GM18520 (cell line): ENCODE data around the gene CABCOCO1.

Source experiments
- ATAC-seq: cut with Tn5 transposase; IDR thresholded peaks from one replicate; pipeline ENCODE4 v1.9.1; 2021; ENCODE audit not compliant: unreplicated experiment

CABCOCO1 gene

DNA sequence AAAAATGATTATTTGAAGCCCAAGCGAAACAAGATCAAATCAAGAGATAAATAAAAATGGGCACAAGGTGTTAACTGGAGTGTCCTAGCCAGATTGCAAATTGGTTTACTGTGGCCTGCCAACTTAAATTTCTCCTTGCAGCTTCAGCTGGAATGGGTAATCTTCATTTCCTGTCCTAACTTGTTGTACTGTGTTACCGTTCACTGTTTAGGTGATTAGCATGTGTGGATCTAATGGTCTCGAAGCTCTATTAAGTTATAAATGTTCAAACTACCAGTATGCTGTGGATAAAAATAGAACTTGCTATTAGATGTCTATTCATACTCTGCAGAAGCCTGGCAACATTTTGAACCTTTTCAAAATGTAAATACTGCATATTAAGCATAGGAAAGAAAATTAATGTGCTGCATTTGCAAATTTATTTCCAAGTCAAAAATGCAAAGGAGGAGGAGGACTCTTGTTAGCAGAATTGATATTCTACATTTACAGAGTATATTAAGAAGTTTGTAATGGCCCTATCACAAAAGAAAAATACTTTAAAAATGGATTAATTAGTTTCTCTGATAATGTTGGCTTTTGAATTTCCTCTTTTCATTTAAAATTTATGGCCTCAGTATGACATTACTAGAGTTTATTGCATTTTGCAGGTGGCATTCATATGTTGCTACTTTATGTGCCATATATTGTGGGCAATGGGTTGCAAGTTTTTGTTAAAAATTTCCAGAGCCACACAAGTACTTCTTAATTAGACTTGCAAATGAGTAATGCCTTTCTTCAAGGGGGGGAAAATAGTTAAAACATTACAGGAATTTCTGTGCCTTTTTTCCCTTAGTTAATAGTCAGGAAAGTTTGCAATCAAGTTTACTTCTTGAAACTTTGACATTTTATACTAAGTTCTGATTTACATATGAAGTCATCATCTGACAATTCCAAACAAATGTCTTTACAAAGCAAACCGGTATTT lies 92.1 kb downstream of the CABCOCO1 start:
- ATAC-seq, result no peak

DNA sequence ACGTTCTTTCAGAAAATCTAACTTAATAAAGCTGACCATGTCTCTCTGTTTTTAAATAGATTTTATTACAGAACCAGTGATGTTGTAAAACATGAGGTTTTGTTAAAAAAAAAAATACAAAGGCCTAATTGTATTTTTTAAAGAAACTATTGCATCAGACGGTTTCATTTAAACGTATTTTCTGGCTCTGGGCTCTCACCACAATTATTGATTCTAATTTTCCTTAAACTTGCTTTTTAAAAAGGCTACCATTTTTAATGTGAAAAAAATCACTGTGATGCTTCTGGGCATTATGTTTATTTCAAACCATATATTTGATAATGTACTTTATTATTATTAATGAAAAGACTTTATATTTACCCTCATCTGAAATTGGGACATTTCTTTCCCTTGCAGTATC lies 94.3 kb downstream of the CABCOCO1 start:
- ATAC-seq, result no peak

GRCh38 chr10:61757525-61758397 lies 95.0 kb downstream of the CABCOCO1 start:
- ATAC-seq, result no peak

- ATAC-seq, result no peak
These were observed 95.7 kb downstream of the CABCOCO1 start for GRCh38 chr10:61758433-61758832.

- ATAC-seq, result no peak
These were observed 97.0 kb downstream of the CABCOCO1 start for GRCh38 chr10:61759751-61760150.

GRCh38 chr10:61760943-61761824 lies 98.5 kb downstream of the CABCOCO1 start:
- ATAC-seq, result no peak

DNA sequence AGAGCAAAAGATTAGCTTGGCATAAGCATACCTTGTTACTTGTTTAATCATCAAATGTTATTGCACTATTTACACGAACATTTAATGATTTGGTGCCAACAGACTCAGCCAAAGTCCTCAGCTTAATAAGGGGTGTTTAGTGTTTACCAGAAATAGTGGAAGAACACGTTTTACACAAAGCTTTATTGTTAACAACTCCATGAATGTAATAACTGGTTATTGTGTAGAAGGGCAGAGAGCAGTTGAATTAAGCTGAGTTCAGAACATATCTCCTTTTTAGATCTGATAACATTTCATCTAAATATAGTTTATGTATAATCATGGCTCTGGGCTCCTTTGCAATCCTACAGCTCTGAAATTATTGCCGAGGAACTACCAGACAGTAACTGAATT lies 99.1 kb downstream of the CABCOCO1 start:
- no peak for ATAC-seq

DNA sequence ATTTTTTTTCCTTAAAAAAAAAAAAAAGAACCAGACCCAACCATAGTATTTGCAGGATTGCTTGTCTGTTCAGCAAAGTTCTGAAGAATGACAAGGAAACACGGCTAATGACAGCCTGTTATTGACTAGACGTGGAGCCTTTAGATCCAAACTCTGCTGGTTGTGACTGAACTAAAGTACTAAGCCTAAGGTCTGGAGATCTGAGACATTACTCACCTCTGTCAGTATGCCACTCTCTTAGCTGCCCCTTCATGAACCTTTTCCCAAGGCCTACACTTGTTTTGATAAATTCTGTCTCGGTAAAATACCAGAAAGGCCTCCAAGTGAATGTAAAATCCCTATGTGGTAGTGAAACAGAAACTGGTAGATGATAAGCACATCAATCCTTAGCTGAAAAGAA lies 101.0 kb downstream of the CABCOCO1 start:
- no peak for ATAC-seq

DNA sequence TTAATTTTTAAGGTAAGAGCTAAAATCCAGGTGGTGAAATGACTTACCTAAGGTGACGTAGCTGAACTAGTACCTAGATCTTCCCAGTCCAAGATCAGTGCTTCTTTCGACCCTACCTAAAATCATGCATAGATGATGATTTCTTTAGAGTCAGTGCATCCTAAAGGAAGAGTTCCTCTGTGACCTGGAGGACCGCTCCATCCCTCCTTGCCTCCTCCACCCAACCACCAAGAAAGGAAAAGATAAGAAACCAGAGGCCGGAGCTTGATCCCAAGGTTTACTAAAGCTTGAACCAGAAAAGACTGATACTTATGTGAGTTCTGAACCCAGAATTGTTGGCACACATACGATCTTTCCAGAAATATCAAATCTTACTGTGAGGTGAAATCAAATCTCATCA lies 101.8 kb downstream of the CABCOCO1 start:
- ATAC-seq, result no peak

DNA sequence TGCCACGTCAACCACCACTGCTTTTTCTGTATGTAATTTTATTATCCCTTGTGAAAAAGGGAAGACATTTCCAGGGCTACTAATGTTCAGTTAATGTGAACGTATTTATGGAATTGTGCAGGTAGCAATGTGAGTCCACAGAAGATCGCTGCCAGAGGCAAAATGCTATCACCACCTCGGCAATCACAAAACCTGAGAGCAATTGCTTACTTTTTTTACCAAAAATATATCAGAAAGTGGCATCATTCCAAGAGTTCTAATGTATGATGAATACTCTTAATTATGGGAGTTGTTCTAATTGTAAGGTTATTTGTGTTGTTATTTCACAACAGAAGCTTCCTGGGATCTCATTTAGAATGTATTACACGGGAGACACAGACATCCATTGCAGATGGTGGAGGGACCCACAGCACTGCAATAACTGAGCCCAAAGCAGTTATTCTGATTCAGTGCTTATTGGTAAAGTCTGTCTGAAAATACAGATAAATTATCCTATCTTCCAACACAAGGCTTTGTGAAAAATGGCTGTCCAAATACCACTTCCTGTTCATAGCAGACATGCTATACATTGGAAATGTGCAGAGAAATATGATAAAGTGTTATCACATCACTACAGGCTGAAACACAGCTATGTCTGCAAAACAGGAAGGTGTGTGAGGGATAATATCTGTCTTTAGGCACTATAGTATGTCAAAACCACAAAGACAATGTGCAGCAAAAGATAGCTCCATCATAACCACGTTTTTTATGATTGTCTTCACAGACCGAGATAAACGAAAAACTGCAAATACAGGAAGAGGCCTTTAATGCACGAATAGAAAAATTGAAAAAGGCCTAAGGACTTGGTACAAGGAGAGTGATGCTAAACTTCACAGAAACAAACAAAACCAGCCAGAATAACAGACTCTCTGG lies 102.7 kb downstream of the CABCOCO1 start:
- no peak for ATAC-seq

- no peak for ATAC-seq
These were observed 104.2 kb downstream of the CABCOCO1 start for GRCh38 chr10:61766927-61767326.

DNA sequence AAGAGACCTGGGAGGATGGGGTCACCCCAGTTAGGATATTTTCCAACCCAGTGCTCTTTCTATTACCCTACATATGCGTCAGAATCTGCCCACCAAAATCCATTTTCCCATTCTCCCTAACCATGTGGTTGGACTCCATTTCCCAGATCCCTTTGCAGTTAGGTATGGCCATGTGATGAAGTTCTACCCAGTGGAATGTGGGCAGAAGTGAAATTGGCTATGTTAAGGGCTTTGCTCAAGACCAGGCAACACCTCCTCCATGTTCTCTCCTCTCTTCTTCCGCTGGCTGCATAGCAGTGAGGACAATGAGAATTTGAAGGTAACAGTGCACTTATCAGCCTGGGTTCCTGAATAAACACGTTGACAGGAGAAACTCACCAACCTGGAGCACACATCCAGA lies 111.3 kb downstream of the CABCOCO1 start:
- no peak for ATAC-seq

DNA sequence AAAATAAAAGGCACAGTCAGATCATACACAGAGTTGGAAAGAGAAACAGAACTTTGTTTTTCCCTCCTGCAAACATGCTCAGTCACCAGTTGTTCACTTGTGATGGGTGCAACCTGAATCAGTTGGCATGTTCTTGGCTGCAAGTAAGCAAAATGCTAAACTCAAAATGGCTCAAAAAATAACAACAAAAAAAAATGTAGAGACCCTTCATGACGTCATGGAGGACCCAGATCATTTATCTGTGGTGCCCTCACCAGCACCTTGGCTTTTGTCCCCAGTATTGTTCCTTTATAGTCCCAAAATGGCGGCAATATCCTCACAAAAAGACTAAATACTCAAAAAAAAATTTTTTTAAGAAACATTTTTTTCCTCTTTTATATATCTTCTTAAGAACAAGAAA lies 112.4 kb downstream of the CABCOCO1 start:
- ATAC-seq, result no peak

DNA sequence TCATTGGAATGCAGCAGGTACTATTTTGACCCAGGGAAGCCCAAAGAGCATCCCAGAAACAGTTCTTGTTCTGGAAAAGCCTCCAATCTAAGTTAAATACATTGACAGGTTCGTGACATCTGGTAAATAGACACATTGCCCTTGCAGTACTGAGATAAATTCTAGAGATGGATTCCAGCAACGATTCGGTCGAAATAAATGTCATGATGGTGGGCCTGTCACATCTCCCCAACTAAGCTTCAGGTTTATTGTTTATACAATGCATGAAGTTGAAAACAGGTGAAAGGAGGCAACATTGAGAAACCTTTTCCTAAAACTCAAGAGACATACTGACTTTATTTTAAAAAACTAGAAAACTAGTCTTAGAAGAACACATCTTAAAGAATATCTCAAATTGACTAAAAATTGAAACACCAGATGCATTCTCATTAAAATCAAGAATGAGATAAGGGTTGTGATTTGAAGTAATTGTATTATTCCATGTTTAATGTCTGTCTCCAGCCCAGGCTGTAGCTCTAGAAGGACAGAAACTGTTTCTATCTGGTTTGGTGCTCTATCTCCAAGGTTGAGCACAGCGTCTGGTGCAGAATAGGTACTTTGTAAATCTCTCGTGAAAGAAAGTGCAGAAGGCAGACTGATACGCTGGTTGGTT lies 114.0 kb downstream of the CABCOCO1 start:
- no peak for ATAC-seq

DNA sequence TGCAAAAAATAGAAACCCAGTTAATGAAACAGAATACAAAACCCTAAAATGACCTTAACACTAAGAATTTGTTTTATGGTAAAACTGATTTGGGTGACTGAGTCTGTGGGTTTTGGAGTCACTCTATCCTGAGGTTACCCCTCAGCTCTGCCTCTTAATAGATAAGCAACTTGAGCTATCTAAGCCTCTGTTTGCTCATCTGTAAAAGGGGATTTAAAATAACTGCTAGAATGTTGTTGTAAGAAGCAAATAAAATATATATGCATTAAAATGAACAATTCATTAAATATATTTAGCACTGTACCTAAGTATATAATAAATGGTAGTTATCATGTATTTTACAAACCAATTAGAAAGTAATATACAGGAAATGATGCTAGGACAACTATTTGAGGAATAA lies 115.4 kb downstream of the CABCOCO1 start:
- ATAC-seq, result no peak

GRCh38 chr10:61779276-61779675 lies 116.5 kb downstream of the CABCOCO1 start:
- no peak for ATAC-seq

- ATAC-seq, result no peak
These were observed 117.4 kb downstream of the CABCOCO1 start for GRCh38 chr10:61779950-61780659.

- no peak for ATAC-seq
These were observed 118.0 kb downstream of the CABCOCO1 start for GRCh38 chr10:61780732-61781131.

DNA sequence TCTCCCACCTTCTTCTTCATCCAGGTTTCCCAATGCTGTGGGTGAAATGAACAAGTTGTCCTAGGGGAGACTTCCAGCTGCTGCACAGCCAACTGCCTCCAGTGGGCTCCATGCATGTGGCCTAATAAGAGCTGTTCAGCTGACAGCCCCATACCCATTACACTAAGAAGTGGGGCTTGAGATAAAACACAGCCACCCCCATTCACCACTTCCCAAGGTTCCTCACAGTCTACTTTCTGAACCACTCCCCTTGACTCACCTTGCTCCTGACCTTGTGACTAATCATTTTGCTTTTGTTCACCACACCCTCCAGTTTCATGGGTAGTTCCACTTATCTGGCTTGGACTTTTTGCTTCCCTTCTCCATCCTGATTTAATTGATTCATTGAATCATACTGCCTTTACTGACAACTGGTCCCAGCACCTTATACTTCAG lies 119.3 kb downstream of the CABCOCO1 start:
- ATAC-seq, result no peak
